UCSD-AML1 (cell line): Measurements from ENCODE around the gene CCSER1.
"Not testable (repeated sequence)": the region's sequence is repeated elsewhere in the genome, so short reads cannot be mapped to it uniquely, and the experiment has no call there.

Experiments used
- DNase-seq: peaks from one replicate; lab custom pipeline; 2025; ENCODE audit not compliant: unreplicated experiment; lab: John Stamatoyannopoulos, UW

Gene CCSER1

GRCh38 chr4:90815569-90815968, 688.4 kb downstream of the CCSER1 start:
- no peak for DNase-seq

- no peak for DNase-seq
These were observed 689.6 kb downstream of the CCSER1 start for GRCh38 chr4:90816754-90817153.

GRCh38 chr4:90824266-90825150, 697.3 kb downstream of the CCSER1 start:
- no peak for DNase-seq

- DNase-seq = no peak
These were observed 698.7 kb downstream of the CCSER1 start for GRCh38 chr4:90825849-90826248.

- no peak for DNase-seq
These were observed 706.5 kb downstream of the CCSER1 start for GRCh38 chr4:90833706-90834105.

- no peak for DNase-seq
These were observed 710.0 kb downstream of the CCSER1 start for GRCh38 chr4:90837241-90837640.

- DNase-seq = not testable (repeated sequence)
These were observed 711.7 kb downstream of the CCSER1 start for GRCh38 chr4:90838859-90839258.

GRCh38 chr4:90840291-90840690, 713.1 kb downstream of the CCSER1 start:
- no peak for DNase-seq

GRCh38 chr4:90840828-90841227, 713.6 kb downstream of the CCSER1 start:
- DNase-seq = no peak

GRCh38 chr4:90841676-90842075, 714.5 kb downstream of the CCSER1 start:
- DNase-seq = no peak

- no peak for DNase-seq
These were observed 715.8 kb downstream of the CCSER1 start for GRCh38 chr4:90842960-90843359.

GRCh38 chr4:90844241-90844640, 717.0 kb downstream of the CCSER1 start:
- DNase-seq = no peak

- DNase-seq = no peak
These were observed 718.6 kb downstream of the CCSER1 start for GRCh38 chr4:90845777-90846176.

- no peak for DNase-seq
These were observed 725.0 kb downstream of the CCSER1 start for GRCh38 chr4:90852237-90852636.

- no peak for DNase-seq
These were observed 727.9 kb downstream of the CCSER1 start for GRCh38 chr4:90855111-90855510.

GRCh38 chr4:90857081-90857820, 730.1 kb downstream of the CCSER1 start:
- DNase-seq = no peak

- no peak for DNase-seq
These were observed 748.6 kb downstream of the CCSER1 start for GRCh38 chr4:90875791-90876190.

GRCh38 chr4:90876296-90876695, 749.1 kb downstream of the CCSER1 start:
- no peak for DNase-seq

GRCh38 chr4:90883519-90883918, 756.3 kb downstream of the CCSER1 start:
- DNase-seq = no peak

GRCh38 chr4:90888571-90888970, 761.4 kb downstream of the CCSER1 start:
- no peak for DNase-seq

- DNase-seq = no peak
These were observed 762.0 kb downstream of the CCSER1 start for GRCh38 chr4:90889171-90889570.

- DNase-seq = not testable (repeated sequence)
These were observed 776.2 kb downstream of the CCSER1 start for GRCh38 chr4:90903413-90903812.
